H1 (cell line): ENCODE measurements around the gene CCDC38. TPM values are rescaled to one million over a fixed set of nuclear protein-coding genes. Genes with fewer than 3 reads are reported as not detected.

Experiments used
- CTCF ChIA-PET: fragments of 300-600 bp; sonication (Branson Sonifier 250); formaldehyde crosslinking; loops from one replicate; lab custom pipeline; 2021; ENCODE audit not compliant: partially characterized antibody; lab: Charles Lee
- POLR2A ChIA-PET: fragments of 300-600 bp; sonication (Branson Sonifier 250); formaldehyde crosslinking; loops from one replicate; lab custom pipeline; 2021; ENCODE audit warnings: inconsistent platforms; ENCODE audit not compliant: partially characterized antibody; lab: Charles Lee
- DNase-seq, 2 experiments: peaks; one replicate each; pipeline versions ENCODE4 v3.0.0 to v3.0.0-alpha.2; 2010 to 2022; ENCODE audit warnings: low spot score in 2 of 2, low read depth in 1 of 2, mixed read lengths in 1 of 2
- FAIRE-seq: peaks from 2 replicates; lab custom pipeline; 2011; peaks lifted over from hg19 to GRCh38; lab: Jason Lieb, UNC
- H2AFZ ChIP-seq: 2 replicates; pipeline ENCODE4 v1.8.1; 2012; ENCODE audit warnings: low read length, inconsistent platforms
- H2AK5ac ChIP-seq: 2 replicates; pipeline ENCODE4 v1.6.1; 2013; ENCODE audit warnings: low read depth, low read length
- H2BK120ac ChIP-seq: replicated peaks from 2 replicates; pipeline ENCODE3; 2013; ENCODE audit warnings: low read depth, low read length, inconsistent platforms
- H2BK12ac ChIP-seq: 2 replicates; pipeline ENCODE4 v1.6.1; 2013; ENCODE audit warnings: low read depth, low read length
- H2BK15ac ChIP-seq: 2 replicates; pipeline ENCODE4 v1.6.1; 2013; ENCODE audit warnings: low read length
- H2BK20ac ChIP-seq: 2 replicates; pipeline ENCODE4 v1.6.1; 2013; ENCODE audit warnings: low read length
- H2BK5ac ChIP-seq: 2 replicates; pipeline ENCODE4 v1.6.1; 2013; ENCODE audit warnings: low read depth, low read length
- H3K14ac ChIP-seq: 2 replicates; pipeline ENCODE4 v1.6.1; 2013; ENCODE audit warnings: inconsistent platforms; ENCODE audit not compliant: insufficient read length
- H3K18ac ChIP-seq: 2 replicates; pipeline ENCODE4 v1.6.1; 2013; ENCODE audit warnings: low read length; ENCODE audit errors: extremely low read depth
- H3K23ac ChIP-seq: 2 replicates; pipeline ENCODE4 v1.6.1; 2013; ENCODE audit warnings: inconsistent platforms; ENCODE audit not compliant: insufficient read length
- H3K23me2 ChIP-seq: 2 replicates; pipeline ENCODE4 v1.6.1; 2013; ENCODE audit warnings: low read depth, low read length
- H3K27ac ChIP-seq: 2 replicates; pipeline ENCODE4 v1.6.1; 2011; ENCODE audit warnings: low read depth, low read length, inconsistent platforms
- H3K27me3 ChIP-seq, 4 experiments: replicated peaks in 1 of 4; 1 replicate in 1 of 4; 2 replicates in 3 of 4; pipeline versions ENCODE4 v1.6.1 to v1.8.1; 2011 to 2013; ENCODE audit warnings: low read length in 3 of 4, mild to moderate bottlenecking in 3 of 4, inconsistent platforms in 2 of 4, mixed read lengths in 2 of 4, moderate library complexity in 1 of 4; ENCODE audit not compliant: control insufficient read depth in 3 of 4, insufficient read depth in 3 of 4; ENCODE audit errors: extremely low read depth in 1 of 4
- H3K36me3 ChIP-seq, 4 experiments: 2 replicates each; pipeline versions ENCODE4 v1.6.1 to v1.8.1; 2011 to 2013; ENCODE audit warnings: mild to moderate bottlenecking in 4 of 4, low read length in 3 of 4, moderate library complexity in 2 of 4, control low read depth in 1 of 4, inconsistent platforms in 1 of 4; ENCODE audit not compliant: insufficient read depth in 4 of 4, control insufficient read depth in 2 of 4
- H3K4ac ChIP-seq: replicated peaks from 2 replicates; pipeline ENCODE3; 2013; ENCODE audit warnings: low read length, low read depth, mixed read lengths, inconsistent platforms; ENCODE audit not compliant: insufficient read length
- H3K4me1 ChIP-seq, 4 experiments: replicated peaks in 1 of 4; 1 replicate in 1 of 4; 2 replicates in 3 of 4; pipeline versions ENCODE4 v1.6.1 to v1.8.1; 2011 to 2013; ENCODE audit warnings: low read length in 3 of 4, inconsistent platforms in 2 of 4, mixed read lengths in 1 of 4; ENCODE audit not compliant: insufficient read depth in 4 of 4, control insufficient read depth in 3 of 4
- H3K4me2 ChIP-seq, 2 experiments: 2 replicates each; pipeline versions ENCODE4 v1.6.1 to v1.8.1; 2011 to 2013; ENCODE audit warnings: low read depth in 2 of 2, low read length in 2 of 2, control low read depth in 1 of 2, inconsistent platforms in 1 of 2, mild to moderate bottlenecking in 1 of 2; ENCODE audit not compliant: insufficient read depth in 1 of 2
- H3K4me3 ChIP-seq, 4 experiments: fragments of 200-600, 300-600 bp in 1 of 4; sonication (generic), shearing (Covaris generic), sonication (Bioruptor Twin) in 1 of 4; 2 replicates each; pipeline versions ENCODE4 v1.5.1 to v1.8.1; 2011 to 2016; ENCODE audit warnings: low read length in 4 of 4, low read depth in 3 of 4, control low read depth in 2 of 4, inconsistent platforms in 2 of 4, mild to moderate bottlenecking in 2 of 4, mixed read lengths in 1 of 4, moderate library complexity in 1 of 4; ENCODE audit not compliant: insufficient read depth in 2 of 4; ENCODE audit errors: extremely low read depth in 1 of 4
- H3K56ac ChIP-seq: replicated peaks from 2 replicates; pipeline ENCODE3; 2013; ENCODE audit warnings: low read depth, mild to moderate bottlenecking, mixed read lengths, low read length, inconsistent platforms; ENCODE audit not compliant: insufficient read length
- H3K79me1 ChIP-seq: 2 replicates; pipeline ENCODE4 v1.6.1; 2013; ENCODE audit warnings: low read depth, low read length, control low read depth
- H3K79me2 ChIP-seq, 2 experiments: 2 replicates each; pipeline versions ENCODE4 v1.6.1 to v1.8.1; 2012 to 2013; ENCODE audit warnings: low read length in 2 of 2, mild to moderate bottlenecking in 2 of 2, inconsistent platforms in 1 of 2; ENCODE audit not compliant: insufficient read depth in 2 of 2, control insufficient read depth in 1 of 2
- H3K9ac ChIP-seq, 4 experiments: replicated peaks in 1 of 4; 1 replicate in 1 of 4; 2 replicates in 3 of 4; pipeline versions ENCODE4 v1.6.1 to v1.8.1; 2011 to 2013; ENCODE audit warnings: low read depth in 3 of 4, low read length in 3 of 4, control low read depth in 2 of 4, mild to moderate bottlenecking in 2 of 4, moderate library complexity in 2 of 4, inconsistent platforms in 1 of 4; ENCODE audit errors: extremely low read depth in 1 of 4
- H3K9me3 ChIP-seq, 2 experiments: 2 replicates each; pipeline versions ENCODE4 v1.6.1 to v1.8.1; 2012 to 2013; ENCODE audit warnings: mild to moderate bottlenecking in 2 of 2, moderate library complexity in 2 of 2, control low read depth in 1 of 2, inconsistent platforms in 1 of 2, low read depth in 1 of 2, low read length in 1 of 2, mixed read lengths in 1 of 2; ENCODE audit not compliant: insufficient read depth in 2 of 2
- H4K20me1 ChIP-seq, 2 experiments: replicated peaks in 1 of 2; 2 replicates each; pipeline versions ENCODE3 to v1.8.1; 2011 to 2013; ENCODE audit warnings: inconsistent platforms in 2 of 2, low read length in 2 of 2, mild to moderate bottlenecking in 1 of 2; ENCODE audit not compliant: insufficient read depth in 2 of 2, control insufficient read depth in 1 of 2
- H4K5ac ChIP-seq: 2 replicates; pipeline ENCODE4 v1.6.1; 2013; ENCODE audit warnings: low read length, low read depth, mixed read lengths, inconsistent platforms; ENCODE audit not compliant: insufficient read length
- H4K8ac ChIP-seq: 2 replicates; pipeline ENCODE4 v1.8.0; 2013; ENCODE audit warnings: mild to moderate bottlenecking, moderate library complexity, low read length, inconsistent platforms; ENCODE audit not compliant: insufficient read depth; ENCODE audit errors: extremely low read depth
- H4K91ac ChIP-seq: replicated peaks from 2 replicates; pipeline ENCODE3; 2013; ENCODE audit warnings: low read length, mixed read lengths, inconsistent platforms; ENCODE audit not compliant: insufficient read length
- BCL11A ChIP-seq, 2 experiments: IDR thresholded peaks; one replicate each; pipeline ENCODE4 v1.6.1; 2011; ENCODE audit warnings: low read depth in 2 of 2, low read length in 2 of 2, mild to moderate bottlenecking in 2 of 2
- BRCA1 ChIP-seq: IDR thresholded peaks from 2 replicates; pipeline ENCODE4 v1.6.1; 2012; ENCODE audit warnings: low read depth, low read length, improper control_type of control experiment
- CBX8 ChIP-seq: fragments of 300-800, 300-1000 bp; sonication (generic); IDR thresholded peaks from 2 replicates; pipeline ENCODE4 v1.7.1; 2016; ENCODE audit warnings: low read depth, low read length, borderline replicate concordance
- CHD2 ChIP-seq: IDR thresholded peaks from 2 replicates; pipeline ENCODE4 v1.6.1; 2012; ENCODE audit warnings: low read length, improper control_type of control experiment
- CREB1 ChIP-seq: IDR thresholded peaks from 2 replicates; pipeline ENCODE4 v1.6.1; 2012; ENCODE audit warnings: inconsistent platforms
- FOSL1 ChIP-seq: IDR thresholded peaks from 2 replicates; pipeline ENCODE4 v1.6.1; 2011; ENCODE audit warnings: mild to moderate bottlenecking, low read depth, low read length, moderate library complexity; ENCODE audit not compliant: insufficient read depth
- JUND ChIP-seq: IDR thresholded peaks from 2 replicates; pipeline ENCODE4 v1.6.1; 2011; ENCODE audit warnings: mild to moderate bottlenecking, improper control_type of control experiment, low read length
- MAX ChIP-seq: IDR thresholded peaks from 2 replicates; pipeline ENCODE4 v1.6.1; 2012; ENCODE audit warnings: inconsistent platforms
- RFX5 ChIP-seq: IDR thresholded peaks from 2 replicates; pipeline ENCODE4 v1.6.1; 2011; ENCODE audit warnings: low read depth, low read length, improper control_type of control experiment, borderline replicate concordance
- SP2 ChIP-seq: IDR thresholded peaks from 2 replicates; pipeline ENCODE4 v1.6.1; 2012; ENCODE audit warnings: mild to moderate bottlenecking, low read length, inconsistent platforms
- ZNF274 ChIP-seq: IDR thresholded peaks from 2 replicates; pipeline ENCODE4 v1.7.0; 2012; ENCODE audit warnings: low read length, borderline replicate concordance; ENCODE audit errors: extremely low read depth
- WGBS, 2 experiments: shearing (Covaris generic) in 1 of 2; methylation state at CpG; one replicate each; pipeline versions ENCODE4 v1.1.6 to v1.1.7; 2013 to 2015; ENCODE audit warnings: low lambda C conversion rate in 2 of 2, mixed read lengths in 2 of 2, inconsistent platforms in 1 of 2, low coverage in 1 of 2, missing lambda C conversion rate in 1 of 2; ENCODE audit not compliant: insufficient replicate concordance in 2 of 2, insufficient coverage in 1 of 2, insufficient read length in 1 of 2; ENCODE audit errors: extremely low coverage in 1 of 2, missing lambda C conversion rate in 1 of 2; 5-methylcytosine and 5-hydroxymethylcytosine counted together
- polyA plus RNA-seq, 7 experiments: library from polyadenylated mRNA; depleted of rRNA in 3 of 7; stranded (reverse) in 5 of 7; unstranded in 2 of 7; fragments of >200 nt in 5 of 7; fragments of 200-250 nt in 2 of 7; gene quantifications; 1 replicate in 5 of 7; 2 replicates in 1 of 7; 4 replicates in 1 of 7; pipeline versions ENCODE4 v1.2.1 to v1.2.3, GENCODE V29; 2011 to 2013; ENCODE audit warnings: missing spikeins in 2 of 7, mixed read lengths in 2 of 7
- total RNA-seq: library from RNA; stranded (reverse); fragmentation: NEBNext Ultra II Directional; extraction: Animal tissue kit (Norgen Biotek cat#: 25700); gene quantifications from 2 replicates; pipeline ENCODE4 v1.2.1, GENCODE V29; 2021

Gene CCDC38
- total and polyA plus RNA-seq, 2 of the 8 experiments (the other 6 are each of a cell fraction or from before 2014, with no cell fraction given), result not detected

DNA sequence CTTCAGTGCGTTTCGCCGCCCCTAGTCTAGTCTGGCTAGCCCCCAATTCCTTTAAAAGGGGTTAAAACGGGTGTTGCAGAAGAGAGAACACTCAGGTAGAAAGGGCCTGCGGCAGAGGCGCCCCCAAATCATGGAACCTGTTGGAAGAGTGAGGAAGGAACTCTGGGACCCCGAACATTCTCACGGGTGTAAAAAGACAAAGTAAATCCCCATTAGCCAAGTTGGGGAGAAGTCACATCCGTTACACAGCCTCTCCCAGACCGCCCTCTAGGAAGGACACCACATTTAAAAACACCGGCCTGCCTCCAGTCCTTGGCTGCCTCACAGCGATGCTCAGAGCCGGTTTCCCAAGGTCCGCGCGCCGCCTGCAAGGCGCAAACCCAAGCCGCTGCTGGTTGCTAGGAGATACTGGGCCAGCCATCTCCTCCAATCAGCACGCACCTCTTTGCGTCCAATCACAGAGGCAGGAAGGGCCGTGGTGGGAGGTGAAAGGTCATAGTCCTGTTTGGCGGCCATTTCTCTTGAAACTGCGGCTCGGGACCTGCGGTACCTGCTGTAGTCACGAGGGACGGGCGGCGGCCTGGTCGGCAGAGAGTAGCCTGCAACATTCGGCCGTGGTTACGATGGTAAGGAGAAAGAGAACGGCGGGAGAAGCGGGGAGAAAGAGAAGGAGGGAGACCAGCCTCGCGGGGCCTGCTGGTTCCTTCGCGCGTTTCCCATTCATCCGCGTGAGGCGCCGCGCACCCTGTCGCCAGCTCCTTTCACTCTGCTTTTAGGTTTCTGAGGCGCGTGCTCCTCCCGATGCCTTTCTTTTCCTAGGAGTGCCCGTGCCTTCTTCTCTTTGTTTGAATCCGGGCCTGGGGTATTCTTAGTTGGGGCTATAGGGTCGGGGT, 83.7 kb downstream of the CCDC38 start, which contains the start of gene SNRPF:
TSS of gene SNRPF (plus strand) at position 502 of the 893 bp plus-strand sequence. CDS start at position 624, 122 bp downstream.
- peak within 1 kb of the TSS; percentile 20 for H3K56ac ChIP-seq
- peak within 1 kb of the TSS; percentile 19 for H3K4ac ChIP-seq
- no peak within 1 kb of the TSS for H2BK20ac ChIP-seq
- H3K9ac ChIP-seq, result peak within 1 kb of the TSS; percentile 82 to 97 (median 96)
- H3K36me3 ChIP-seq, result peaks cover 2 to 28% (median 24%) of the 10 kb centered on the region in 4 experiments
- CTCF ChIA-PET, result interaction anchor here (1.4 kb wide), 1 partner anchor 15 kb away, joined by 3 read pairs; no protein-coding TSS in a partner anchor
- H3K4me3 ChIP-seq, result peak within 1 kb of the TSS; percentile 96 to 98 (median 97)
- POLR2A ChIA-PET, result interaction anchor here (0.7 to 6.7 kb wide), 12 partner anchors 9 to 284 kb away, joined by 3 to 53 read pairs (median 4); partner anchors contain the start of genes AMDHD1, CCDC38 and NTN4
- H2AK5ac ChIP-seq, result peak within 1 kb of the TSS; percentile 16; the same call in 1 of the 2 replicates
- H4K8ac ChIP-seq, result peak within 1 kb of the TSS; percentile 99; the same call in 1 of the 2 replicates
- peaks cover 14% of the 10 kb centered on the region for H3K23me2 ChIP-seq
- H4K5ac ChIP-seq, result peak within 1 kb of the TSS; percentile 64
- peak within 1 kb of the TSS; percentile 72; the same call in 1 of the 2 replicates for H3K18ac ChIP-seq
- H2BK120ac ChIP-seq, result no peak within 1 kb of the TSS
- peak within 1 kb of the TSS; percentile 93 for H2AFZ ChIP-seq
- DNase-seq (peak; percentile 91 to 97), FAIRE-seq (peak; percentile 93)
- no peaks in the 10 kb centered on the region for H3K27me3 ChIP-seq
- H2BK15ac ChIP-seq, result no peak within 1 kb of the TSS; the same call in 1 of the 2 replicates
- no peak within 1 kb of the TSS for H4K91ac ChIP-seq
- peaks cover 0 to 4% (median 2%) of the 10 kb centered on the region in 4 experiments; a peak in 3 of 7 replicates for H3K4me1 ChIP-seq
- peak within 1 kb of the TSS; percentile 96 for H2BK5ac ChIP-seq
- H4K20me1 ChIP-seq, result peaks cover 2 to 3% of the 10 kb centered on the region in 2 experiments
- no peaks in the 10 kb centered on the region for H3K79me1 ChIP-seq
- peaks cover 0 to 6% of the 10 kb centered on the region in 2 experiments; a peak in 1 of 4 replicates for H3K9me3 ChIP-seq
- peaks cover 16 to 49% of the 10 kb centered on the region in 2 experiments for H3K79me2 ChIP-seq
- H3K23ac ChIP-seq, result no peak within 1 kb of the TSS
- WGBS, 2 experiments, result 3% methylated on average over 49 of the region's 54 CpGs; no CpG with 5 or more reads in 1 of the 2 experiments
- H3K4me2 ChIP-seq, result peak within 1 kb of the TSS; percentile 84 to 94
- H3K27ac ChIP-seq, result peak within 1 kb of the TSS; percentile 89
- H2BK12ac ChIP-seq, result peak within 1 kb of the TSS; percentile 51; the same call in 1 of the 2 replicates
- no peak within 1 kb of the TSS for H3K14ac ChIP-seq
- TF ChIP-seq FOSL1 (no peak), MAX (peak; percentile 85), RFX5 (no peak), ZNF274 (no peak), JUND (no peak), SP2 (no peak), BCL11A (IDR thresholded peaks at IDR 0.05; ENCODE audit: low read depth in 2 of 2, low read length in 2 of 2) (no peak), CHD2 (peak; percentile 96), CBX8 (no peak), BRCA1 (no peak), CREB1 (0 out of 2 replicates have a peak, but pooled peaks have one; percentile 24)
